ENCODE results near the gene ARHGDIA.
"Not testable (repeated sequence)": the region's sequence is repeated elsewhere in the genome, so short reads cannot be mapped to it uniquely, and the experiment has no call there.

ARHGDIA gene

GRCh38 chr17:81842725-81843504 lies 28.2 kb downstream of the ARHGDIA start:
- DNase-seq (ENCODE audit: low read depth) = no peak

GRCh38 chr17:81842378-81842724 lies 28.8 kb downstream of the ARHGDIA start:
- DNase-seq (ENCODE audit: low read depth) = no peak

- DNase-seq (ENCODE audit: low read depth) = no peak
Observed at GRCh38 chr17:81841866-81842265, 29.3 kb downstream of the ARHGDIA start.

- no peak for DNase-seq (ENCODE audit: low read depth)
Observed at GRCh38 chr17:81840826-81841778, 30.0 kb downstream of the ARHGDIA start.

GRCh38 chr17:81840059-81840458 lies 31.1 kb downstream of the ARHGDIA start:
- DNase-seq (ENCODE audit: low read depth) = not testable (repeated sequence)

- DNase-seq (ENCODE audit: low read depth) = no peak
Observed at GRCh38 chr17:81839301-81839700, 31.8 kb downstream of the ARHGDIA start.

- no peak for DNase-seq (ENCODE audit: low read depth)
Observed at GRCh38 chr17:81838753-81839255, 32.3 kb downstream of the ARHGDIA start.

- DNase-seq (ENCODE audit: low read depth) = no peak
Observed at GRCh38 chr17:81837641-81838040, 33.5 kb downstream of the ARHGDIA start.

GRCh38 chr17:81834831-81835267 lies 36.3 kb downstream of the ARHGDIA start, which contains the start of gene PPP1R27:
Gene PPP1R27 (minus strand): TSS chr17:81835050. CDS start chr17:81834953, 97 bp downstream.
- no peak for DNase-seq (ENCODE audit: low read depth)

GRCh38 chr17:81833921-81834830 lies 37.0 kb downstream of the ARHGDIA start:
- no peak for DNase-seq (ENCODE audit: low read depth)

GRCh38 chr17:81833160-81833920 lies 37.8 kb downstream of the ARHGDIA start, which contains the start of gene MCRIP1:
Gene MCRIP1 (minus strand): TSS chr17:81833291. CDS start chr17:81824506, 8,785 bp downstream.
- peak; percentile 93 for DNase-seq (ENCODE audit: low read depth)

GRCh38 chr17:81832608-81833159 lies 38.5 kb downstream of the ARHGDIA start:
- peak; percentile 41 for DNase-seq (ENCODE audit: low read depth)

GRCh38 chr17:81831957-81832607 lies 39.1 kb downstream of the ARHGDIA start:
- peak; percentile 43 for DNase-seq (ENCODE audit: low read depth)

GRCh38 chr17:81831563-81831956 lies 39.6 kb downstream of the ARHGDIA start:
- no peak for DNase-seq (ENCODE audit: low read depth)

GRCh38 chr17:81829858-81830257 lies 41.3 kb downstream of the ARHGDIA start:
- no peak for DNase-seq (ENCODE audit: low read depth)

- DNase-seq (ENCODE audit: low read depth) = no peak
Observed at GRCh38 chr17:81828656-81829055, 42.5 kb downstream of the ARHGDIA start.

- no peak for DNase-seq (ENCODE audit: low read depth)
Observed at GRCh38 chr17:81825841-81826466, 45.2 kb downstream of the ARHGDIA start.

GRCh38 chr17:81824595-81824994 lies 46.5 kb downstream of the ARHGDIA start:
- no peak for DNase-seq (ENCODE audit: low read depth)

- no peak for DNase-seq (ENCODE audit: low read depth)
Observed at GRCh38 chr17:81823820-81824550, 47.2 kb downstream of the ARHGDIA start.
